HG03571 (cell line): ENCODE data around the gene RHD.
"Not testable (repeated sequence)": the region's sequence is repeated elsewhere in the genome, so short reads cannot be mapped to it uniquely, and the experiment has no call there.

ENCODE experiments used
- ATAC-seq: cut with Tn5 transposase; IDR thresholded peaks from one replicate; pipeline ENCODE4 v1.9.1; 2021; ENCODE audit not compliant: unreplicated experiment

RHD gene

GRCh38 chr1:25347556-25347955 lies 75.2 kb downstream of the RHD start:
- ATAC-seq = no peak

GRCh38 chr1:25349606-25350005 lies 77.3 kb downstream of the RHD start:
- ATAC-seq = no peak

GRCh38 chr1:25355841-25356395 lies 83.6 kb downstream of the RHD start:
- no peak for ATAC-seq

GRCh38 chr1:25356441-25356840 lies 84.1 kb downstream of the RHD start:
- ATAC-seq = no peak

- ATAC-seq = no peak
Measured at GRCh38 chr1:25356848-25357247, 84.5 kb downstream of the RHD start.

- ATAC-seq = no peak
Measured at GRCh38 chr1:25360596-25361581, 88.6 kb downstream of the RHD start.

GRCh38 chr1:25361901-25362300 lies 89.6 kb downstream of the RHD start:
- ATAC-seq = no peak

- not testable (repeated sequence) for ATAC-seq
Measured at GRCh38 chr1:25362634-25363559, 90.6 kb downstream of the RHD start.

- ATAC-seq = no peak
Measured at GRCh38 chr1:25369241-25369640, 96.9 kb downstream of the RHD start.

- ATAC-seq = not testable (repeated sequence)
Measured at GRCh38 chr1:25369691-25370271, 97.5 kb downstream of the RHD start.

GRCh38 chr1:25371757-25372156 lies 99.4 kb downstream of the RHD start:
- ATAC-seq = not testable (repeated sequence)

- ATAC-seq = not testable (repeated sequence)
Measured at GRCh38 chr1:25378367-25378766, 106.1 kb downstream of the RHD start.
